GM08714 (cell line): Measurements from ENCODE around the gene XK.

Experiments
- H3K4me3 ChIP-seq: fragments of 200-500 bp; sonication (Bioruptor generic); 2 replicates; pipeline ENCODE4 v1.5.1; 2014; ENCODE audit warnings: mild to moderate bottlenecking, low read length, inconsistent platforms
- ZNF274 ChIP-seq: IDR thresholded peaks from 2 replicates; pipeline ENCODE4 v1.6.1; 2012; ENCODE audit warnings: mild to moderate bottlenecking, low read depth, low read length

Gene XK

GRCh38 chrX:37667141-37667540, 18.4 kb upstream of the XK start:
- no peak for TF ChIP-seq ZNF274
- H3K4me3 ChIP-seq: no peak overlapping the region

GRCh38 chrX:37672563-37672962, 13.0 kb upstream of the XK start:
- H3K4me3 ChIP-seq: no peak overlapping the region
- no peak for TF ChIP-seq ZNF274

- TF ChIP-seq ZNF274: no peak
- no peak overlapping the region for H3K4me3 ChIP-seq
Measured at GRCh38 chrX:37676811-37677210, 8.8 kb upstream of the XK start.

- no peak overlapping the region for H3K4me3 ChIP-seq
- TF ChIP-seq ZNF274: no peak
Measured at GRCh38 chrX:37677243-37677642, 8.3 kb upstream of the XK start.

- no peak overlapping the region for H3K4me3 ChIP-seq
- TF ChIP-seq ZNF274: no peak
Measured at GRCh38 chrX:37677765-37678164, 7.8 kb upstream of the XK start.

- TF ChIP-seq ZNF274: no peak
- H3K4me3 ChIP-seq: no peak overlapping the region
Measured at GRCh38 chrX:37678574-37678973, 7.0 kb upstream of the XK start.

GRCh38 chrX:37679230-37679629, 6.4 kb upstream of the XK start:
- no peak overlapping the region for H3K4me3 ChIP-seq
- no peak for TF ChIP-seq ZNF274

GRCh38 chrX:37679888-37680287, 5.7 kb upstream of the XK start:
- no peak overlapping the region for H3K4me3 ChIP-seq
- TF ChIP-seq ZNF274: no peak

- H3K4me3 ChIP-seq: no peak overlapping the region
- no peak for TF ChIP-seq ZNF274
Measured at GRCh38 chrX:37684426-37684825, 1.2 kb upstream of the XK start.

- no peak overlapping the region for H3K4me3 ChIP-seq
- no peak for TF ChIP-seq ZNF274
Measured at GRCh38 chrX:37684973-37685372, 618 bp upstream of the XK start.

- no peak for TF ChIP-seq ZNF274
- no peak overlapping the region for H3K4me3 ChIP-seq
Measured at GRCh38 chrX:37686369-37686995, 891 bp downstream of the XK start.

GRCh38 chrX:37686996-37687395, 1.4 kb downstream of the XK start:
- TF ChIP-seq ZNF274: no peak
- H3K4me3 ChIP-seq: no peak overlapping the region

GRCh38 chrX:37690119-37690518, 4.5 kb downstream of the XK start:
- H3K4me3 ChIP-seq: no peak overlapping the region
- no peak for TF ChIP-seq ZNF274

GRCh38 chrX:37692918-37693317, 7.3 kb downstream of the XK start:
- no peak for TF ChIP-seq ZNF274

GRCh38 chrX:37697169-37697760, 11.7 kb downstream of the XK start:
- TF ChIP-seq ZNF274: no peak
- H3K4me3 ChIP-seq: no peak overlapping the region

More at GRCh38 chrX:37692918-37693317, 7.3 kb downstream of the XK start:
- H3K4me3 ChIP-seq: no peak overlapping the region

GRCh38 chrX:37701588-37701987, 16.0 kb downstream of the XK start:
- no peak overlapping the region for H3K4me3 ChIP-seq
- no peak for TF ChIP-seq ZNF274
